NCI-H1092 (cell line): ENCODE results near the gene MRPS35.
"Not testable (repeated sequence)": the region's sequence is repeated elsewhere in the genome, so short reads cannot be mapped to it uniquely, and the experiment has no call there.

Experiments used
- DNase-seq: peaks from one replicate; lab custom pipeline; 2025; lab: John Stamatoyannopoulos, UW

MRPS35 gene

DNA sequence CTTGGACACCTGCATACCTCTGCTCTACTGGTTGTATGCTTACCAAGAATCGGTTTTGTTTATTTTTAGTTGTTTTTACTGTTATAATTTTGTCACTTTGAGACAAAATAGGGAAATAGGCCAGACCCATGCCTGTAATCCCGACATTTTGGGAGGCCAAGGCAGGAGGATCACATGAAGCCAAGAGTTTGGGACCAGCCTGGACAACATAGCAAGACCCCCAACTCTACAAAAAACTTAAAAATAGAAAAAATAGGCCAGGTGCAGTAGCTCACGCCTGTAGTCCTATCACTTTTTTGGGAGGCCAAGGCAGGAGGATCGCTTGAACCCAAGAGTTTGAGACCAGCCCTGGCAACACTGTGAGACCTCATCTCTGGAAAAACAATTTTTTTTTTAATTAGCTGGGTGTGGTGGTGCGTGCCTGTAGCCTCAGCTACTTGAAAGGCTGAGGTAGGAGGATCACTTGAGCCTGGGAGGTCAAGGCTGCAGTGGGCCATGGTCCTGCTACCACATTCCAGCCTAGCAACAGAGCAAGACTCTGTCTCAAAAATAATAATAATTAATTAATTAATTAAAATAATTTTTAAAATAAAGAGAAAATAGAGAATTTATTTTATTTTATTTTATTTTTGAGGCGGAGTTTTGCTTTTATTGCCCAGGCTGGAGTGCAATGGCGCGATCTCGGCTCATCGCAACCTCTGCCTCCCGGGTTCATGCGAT is 1.3 kb upstream of the MRPS35 start:
- DNase-seq = no peak

- no peak for DNase-seq
These were observed 570 bp upstream of the MRPS35 start for GRCh38 chr12:27709932-27710591.

GRCh38 chr12:27711317-27711682 is 668 bp downstream of the MRPS35 start:
- no peak for DNase-seq

DNA sequence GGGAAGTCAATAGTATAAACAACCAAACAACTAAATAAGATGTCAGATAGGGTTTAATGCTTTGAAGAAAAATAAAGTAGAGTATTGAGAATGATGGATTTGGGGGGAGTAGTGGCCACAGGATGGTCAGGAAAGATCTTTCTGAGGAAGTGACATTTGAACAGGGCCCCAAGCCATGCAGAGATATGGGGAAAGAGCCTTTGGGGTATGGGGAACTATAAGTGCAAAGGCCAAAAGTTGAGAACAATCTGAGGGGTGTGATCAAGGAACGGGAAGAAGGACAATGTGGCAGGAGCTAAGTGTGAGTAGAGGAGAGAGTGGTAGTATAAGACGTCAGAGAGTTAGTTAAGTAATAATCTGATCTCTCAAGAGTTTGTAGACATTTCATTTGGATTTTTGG is 1.3 kb downstream of the MRPS35 start:
- no peak for DNase-seq

DNA sequence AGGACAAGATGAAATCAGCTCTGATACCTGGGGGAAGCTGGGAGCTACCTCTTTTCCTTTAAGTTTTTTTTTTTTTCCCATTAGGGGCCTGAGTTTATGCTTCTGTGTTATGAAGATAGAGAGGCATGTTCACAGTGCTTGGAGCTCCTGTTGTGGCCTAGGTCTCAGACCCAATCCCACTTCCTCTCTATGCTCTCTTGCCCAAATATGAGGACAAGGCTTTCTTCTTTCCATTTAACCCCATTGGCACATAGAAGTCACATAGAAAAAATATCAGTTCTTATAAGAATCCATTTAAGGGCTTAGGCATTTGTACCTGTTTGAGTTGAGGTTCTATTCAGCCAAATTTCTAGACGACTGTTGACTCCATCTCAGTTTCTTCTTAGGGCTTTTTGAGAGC is 12.6 kb downstream of the MRPS35 start:
- no peak for DNase-seq

DNA sequence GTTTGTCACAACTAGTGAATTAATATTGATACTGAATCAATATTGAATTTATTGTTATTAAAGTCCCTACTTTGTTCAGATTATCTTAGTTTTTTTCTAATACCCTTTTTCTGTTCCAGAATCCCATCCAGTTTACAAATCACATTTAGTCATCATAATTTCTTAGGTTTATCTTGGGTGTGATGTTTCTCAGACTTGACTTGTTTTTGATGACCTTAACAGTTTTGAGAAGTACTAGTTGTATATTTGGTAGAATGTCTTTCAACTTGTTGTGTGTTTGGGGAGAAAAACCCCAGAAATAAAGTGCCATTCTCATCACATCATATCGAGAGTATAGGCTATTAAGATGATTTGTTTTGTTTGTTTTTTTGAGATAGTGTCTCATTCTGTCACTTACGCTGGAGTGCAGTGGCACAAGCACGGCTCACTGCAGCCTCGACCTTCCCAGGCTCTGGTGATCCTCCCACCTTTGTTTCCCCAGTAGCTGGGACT is 19.5 kb downstream of the MRPS35 start:
- no peak for DNase-seq

DNA sequence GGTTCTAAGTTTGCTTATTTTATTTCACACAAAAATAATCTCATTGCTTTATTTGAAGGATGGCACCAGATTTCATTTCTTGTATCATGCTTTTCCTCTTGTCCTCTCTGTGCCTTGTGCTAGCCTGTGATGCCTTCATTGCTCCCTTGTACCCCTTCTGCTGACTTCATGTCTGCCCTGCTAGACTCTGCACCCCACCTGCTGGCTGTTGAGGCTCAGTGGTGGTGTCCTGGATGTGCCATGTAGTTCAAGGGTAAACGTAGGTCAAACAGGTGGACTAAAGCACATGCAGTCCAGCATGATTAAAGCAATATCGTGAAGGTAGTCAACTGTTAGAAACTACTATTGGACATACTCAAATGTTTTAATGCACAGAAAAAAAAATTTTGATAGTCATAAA is 21.6 kb downstream of the MRPS35 start:
- DNase-seq = no peak

DNA sequence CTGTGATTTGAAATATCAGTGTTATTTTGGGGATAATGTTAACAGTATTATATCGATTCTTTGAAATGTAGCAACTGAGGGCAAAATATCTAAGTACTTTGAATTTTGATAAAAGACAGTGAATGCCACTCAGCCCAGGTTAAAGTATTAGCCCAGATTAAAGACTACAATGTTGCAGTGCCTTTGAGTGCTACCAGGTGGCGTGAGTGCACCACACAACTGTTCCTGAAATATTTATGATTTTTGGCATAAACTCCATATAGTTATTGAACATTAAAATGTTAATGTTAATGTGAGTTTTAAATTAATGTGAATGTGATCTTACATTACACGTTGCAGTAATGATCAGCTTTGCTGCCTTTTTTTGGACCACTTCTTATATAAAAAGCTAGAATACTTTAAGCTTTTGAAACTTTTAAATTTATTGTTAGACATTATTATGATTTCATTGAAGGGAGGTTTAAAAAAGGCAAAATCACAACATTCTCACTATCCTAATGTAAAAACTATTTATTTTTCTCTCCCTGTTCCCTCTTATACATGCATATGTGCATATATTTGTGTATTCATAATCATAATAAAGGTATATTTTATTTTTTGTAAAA is 22.5 kb downstream of the MRPS35 start:
- no peak for DNase-seq

GRCh38 chr12:27733791-27734190 is 23.2 kb downstream of the MRPS35 start:
- DNase-seq = no peak

GRCh38 chr12:27734321-27734720 is 23.7 kb downstream of the MRPS35 start:
- not testable (repeated sequence) for DNase-seq

GRCh38 chr12:27743601-27744000 is 33.0 kb downstream of the MRPS35 start:
- no peak for DNase-seq

DNA sequence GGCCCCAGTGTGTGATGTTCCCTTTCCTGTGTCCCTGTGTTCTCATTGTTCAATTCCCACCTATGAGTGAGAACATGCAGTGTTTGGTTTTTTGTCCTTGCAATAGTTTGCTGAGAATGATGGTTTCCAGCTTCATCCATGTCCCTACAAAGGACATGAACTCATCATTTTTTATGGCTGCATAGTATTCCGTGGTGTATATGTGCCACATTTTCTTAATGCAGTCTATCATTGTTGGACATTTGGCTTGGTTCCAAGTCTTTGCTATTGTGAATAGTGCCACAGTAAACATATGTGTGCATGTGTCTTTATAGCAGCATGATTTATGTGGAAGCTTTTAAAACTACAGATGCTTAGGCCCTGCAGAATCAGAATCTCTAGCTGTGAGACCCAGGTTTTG is 35.1 kb downstream of the MRPS35 start:
- DNase-seq = not testable (repeated sequence)

GRCh38 chr12:27747111-27747820 is 36.6 kb downstream of the MRPS35 start:
- no peak for DNase-seq

DNA sequence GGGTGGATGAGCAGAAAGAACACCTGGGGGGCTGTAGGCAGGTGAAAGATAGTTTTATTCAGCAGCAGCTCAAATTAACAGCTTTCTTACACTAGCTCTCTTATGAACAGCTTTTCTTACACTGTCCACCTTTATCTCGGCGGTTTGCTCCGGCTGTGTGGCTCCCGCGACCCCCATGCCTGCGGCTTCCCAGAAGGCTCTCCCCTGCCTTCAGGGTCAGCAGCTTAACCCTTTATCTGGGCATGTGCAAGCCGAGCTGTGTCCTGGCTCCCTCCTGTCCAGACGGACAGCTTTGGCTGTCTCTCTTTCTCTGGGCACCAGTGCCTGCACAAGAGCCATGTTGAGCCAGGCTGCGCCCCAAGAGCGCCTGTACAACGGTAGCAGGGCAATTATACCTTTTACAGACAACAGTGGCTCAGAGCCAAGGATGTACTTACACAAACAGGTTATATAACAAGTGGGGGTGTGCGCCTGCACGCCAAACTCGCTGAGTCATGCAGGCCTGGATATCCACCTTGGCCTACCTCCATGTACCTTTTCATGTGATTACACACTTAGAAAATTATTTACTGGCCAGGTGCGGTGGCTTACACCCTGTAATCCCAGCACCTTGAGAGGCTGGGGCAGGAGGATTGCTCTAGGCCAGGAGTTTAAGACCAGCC is 40.9 kb downstream of the MRPS35 start:
- no peak for DNase-seq

- DNase-seq = no peak
These were observed 44.2 kb downstream of the MRPS35 start for GRCh38 chr12:27754795-27755194.

GRCh38 chr12:27756670-27757195 is 46.1 kb downstream of the MRPS35 start:
- DNase-seq = no peak

- no peak for DNase-seq
These were observed 52.1 kb downstream of the MRPS35 start for GRCh38 chr12:27762757-27763156.

- no peak for DNase-seq
These were observed 56.0 kb downstream of the MRPS35 start for GRCh38 chr12:27766587-27766986.

DNA sequence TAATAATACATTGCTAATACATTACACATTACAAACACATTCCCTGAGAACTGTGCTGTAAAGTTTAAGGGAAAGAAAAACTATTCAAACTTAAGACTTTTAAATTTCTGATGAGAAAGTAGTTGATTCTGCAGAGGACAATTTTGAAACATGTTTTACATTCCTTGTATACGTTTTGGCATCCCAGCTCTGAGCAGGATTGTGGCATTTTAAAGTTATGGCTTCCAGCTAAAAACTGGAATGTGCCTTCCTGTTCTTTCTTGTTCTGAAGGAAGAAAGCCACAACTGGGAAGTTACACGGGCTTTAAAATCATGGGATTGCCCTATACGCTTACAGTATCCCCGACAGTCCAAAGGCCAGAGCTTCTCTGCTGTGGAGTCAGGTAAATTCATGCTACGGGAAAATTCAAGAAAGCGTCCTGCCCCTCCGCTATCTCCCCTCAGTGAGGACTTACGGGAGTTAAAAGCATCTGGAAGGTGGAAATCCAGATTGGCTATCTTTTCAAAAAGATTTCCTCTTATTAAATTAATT is 58.6 kb downstream of the MRPS35 start:
- no peak for DNase-seq

DNA sequence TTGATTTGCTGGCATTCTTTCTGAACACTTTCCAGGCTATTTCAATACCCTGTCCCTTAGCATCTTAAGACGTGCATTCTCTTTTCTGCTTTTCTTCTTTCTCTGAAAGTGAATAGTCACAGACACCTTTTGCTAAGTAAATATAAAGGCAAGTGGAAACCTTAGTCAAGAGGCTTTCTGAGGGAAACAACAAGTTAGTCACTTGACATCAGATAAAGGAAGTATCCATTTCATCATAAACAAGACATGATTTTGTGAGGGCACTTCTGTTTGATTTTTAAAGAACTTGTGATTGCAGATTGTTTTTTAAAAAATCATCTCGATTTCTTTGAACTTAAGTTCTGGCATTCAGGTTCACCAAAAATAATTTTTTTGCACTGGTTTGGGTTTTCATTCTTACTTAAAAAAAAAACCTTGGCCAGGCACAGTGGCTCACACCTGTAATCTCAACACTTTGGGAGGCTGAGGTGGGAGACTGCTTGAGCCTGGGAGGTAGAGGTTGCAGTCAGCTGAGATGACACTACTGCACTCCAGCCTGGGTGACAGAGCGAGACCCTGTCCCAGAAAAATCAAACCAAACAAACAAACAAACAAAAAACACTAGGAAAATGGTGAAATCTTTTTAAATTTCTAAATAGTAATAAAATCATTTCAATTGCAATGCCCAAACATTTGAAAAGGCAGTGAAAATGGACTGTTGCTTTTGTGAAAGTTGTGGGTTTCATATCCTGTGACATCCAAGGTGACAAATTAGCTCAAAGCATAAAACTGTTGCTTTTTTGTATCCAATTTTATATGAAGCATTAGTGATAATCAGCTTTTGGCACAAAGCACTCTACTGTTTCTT is 61.1 kb downstream of the MRPS35 start:
- no peak for DNase-seq
